Osteoblast (primary cell): ENCODE results near the gene PGBD5. TPM values are rescaled to one million over a fixed set of nuclear protein-coding genes. Genes with fewer than 3 reads are reported as not detected.

ENCODE experiments used
- DNase-seq: peaks from one replicate; pipeline ENCODE4 v3.0.0; 2011; ENCODE audit warnings: low spot score, mixed read lengths; ENCODE audit not compliant: insufficient read length; ENCODE audit errors: missing footprints
- H2AFZ ChIP-seq: 2 replicates; pipeline ENCODE4 v1.6.0; 2011; ENCODE audit warnings: mild to moderate bottlenecking, low read length
- H3K27ac ChIP-seq: 2 replicates; pipeline ENCODE4 v1.5.1; 2011; ENCODE audit warnings: mild to moderate bottlenecking, low read depth, low read length, moderate library complexity
- H3K27me3 ChIP-seq: 2 replicates; pipeline ENCODE4 v1.6.0; 2012; ENCODE audit warnings: mild to moderate bottlenecking, control low read depth, inconsistent platforms, low read length, moderate library complexity; ENCODE audit not compliant: insufficient read depth
- H3K36me3 ChIP-seq: 2 replicates; pipeline ENCODE4 v1.5.1; 2011; ENCODE audit warnings: mild to moderate bottlenecking, low read length, control low read depth, moderate library complexity; ENCODE audit not compliant: insufficient read depth
- H3K4me1 ChIP-seq: 2 replicates; pipeline ENCODE4 v1.5.1; 2011; ENCODE audit warnings: mild to moderate bottlenecking, low read length, control low read depth, moderate library complexity; ENCODE audit not compliant: insufficient read depth
- H3K4me2 ChIP-seq: 2 replicates; pipeline ENCODE4 v1.6.0; 2011; ENCODE audit warnings: mild to moderate bottlenecking, low read length; ENCODE audit not compliant: insufficient read depth
- H3K4me3 ChIP-seq: fragments of 200-600 bp; sonication (generic); 3 replicates; pipeline ENCODE4 v1.5.1; 2012; ENCODE audit warnings: mild to moderate bottlenecking, low read length, inconsistent platforms; ENCODE audit not compliant: insufficient read depth
- H3K79me2 ChIP-seq: 2 replicates; pipeline ENCODE4 v1.6.0; 2012; ENCODE audit warnings: mild to moderate bottlenecking, low read length, control low read depth, inconsistent platforms; ENCODE audit not compliant: insufficient read depth
- H3K9me3 ChIP-seq: 2 replicates; pipeline ENCODE4 v1.5.1; 2011; ENCODE audit warnings: low read depth, low read length, control low read depth
- H4K20me1 ChIP-seq: 2 replicates; pipeline ENCODE4 v1.6.0; 2012; ENCODE audit warnings: mild to moderate bottlenecking, low read length, control low read depth; ENCODE audit not compliant: insufficient read depth
- total RNA-seq: library from RNA; depleted of rRNA; stranded (reverse); fragments of >200 nt; gene quantifications from 2 replicates; pipeline ENCODE4 v1.2.3, GENCODE V29; 2012
- TF ChIP-seq, protein P1 (sequence below): IDR thresholded peaks from 2 replicates; pipeline ENCODE4 v1.5.1; 2011; ENCODE audit warnings: mild to moderate bottlenecking, low read depth, low read length, moderate library complexity; ENCODE audit errors: extremely low read depth

PGBD5 gene
- total RNA-seq, 1 donor, result under 0.01 TPM

DNA sequence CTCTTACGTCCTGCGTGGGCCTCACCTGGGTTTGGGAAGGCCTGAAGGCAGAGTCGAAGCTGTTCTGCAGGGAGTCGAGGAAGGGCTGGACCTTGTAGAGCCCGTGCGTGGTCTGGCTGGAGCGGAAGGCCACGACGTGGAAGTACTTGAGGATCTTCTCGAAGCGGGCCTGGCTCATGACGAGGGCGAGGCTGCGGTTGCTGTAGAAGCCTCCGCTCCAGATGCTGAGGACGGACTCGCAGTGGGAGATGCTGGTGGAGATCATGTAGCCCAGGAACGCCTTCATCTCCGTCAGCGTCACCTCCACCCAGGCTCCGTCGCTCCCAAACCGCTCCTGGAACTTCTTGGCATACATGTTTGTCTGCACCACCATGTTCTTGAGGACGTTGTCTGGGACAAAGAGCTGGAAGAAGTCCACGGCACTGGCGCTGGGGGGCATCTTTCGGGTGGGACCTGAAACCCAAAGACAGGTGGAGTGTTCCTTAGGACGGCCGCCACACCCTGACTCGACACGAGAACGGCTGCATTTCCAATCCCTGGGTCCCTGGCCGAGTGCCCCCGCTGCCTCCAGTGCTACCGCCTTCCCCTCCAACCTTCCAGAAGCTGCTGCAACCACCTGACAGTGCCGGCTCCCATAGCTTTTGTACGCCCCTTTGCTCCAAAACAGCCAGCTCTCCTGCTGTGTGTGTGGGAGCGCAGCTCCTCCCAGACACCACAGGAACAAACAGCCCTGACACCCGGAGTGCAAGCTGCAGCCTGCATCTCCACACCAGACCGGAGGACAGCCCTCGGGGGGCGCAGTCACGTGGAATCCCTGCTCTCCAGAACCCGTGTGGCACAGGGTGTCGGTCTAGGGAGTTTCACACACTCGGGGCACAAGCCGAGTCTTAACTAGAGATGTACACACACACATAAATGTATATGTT, 69.0 kb downstream of the PGBD5 start:
- Histone ChIP-seq H3K27me3 (no peaks in the 10 kb centered on the region), H3K36me3 (no peaks in the 10 kb centered on the region), H3K27ac (no peak overlapping the region), H2AFZ (no peak overlapping the region), H3K4me1 (no peaks in the 10 kb centered on the region), H4K20me1 (no peaks in the 10 kb centered on the region), H3K4me3 (no peak overlapping the region), H3K9me3 (no peaks in the 10 kb centered on the region), H3K79me2 (no peaks in the 10 kb centered on the region), H3K4me2 (no peak overlapping the region)
- TF ChIP-seq, protein P1, sequence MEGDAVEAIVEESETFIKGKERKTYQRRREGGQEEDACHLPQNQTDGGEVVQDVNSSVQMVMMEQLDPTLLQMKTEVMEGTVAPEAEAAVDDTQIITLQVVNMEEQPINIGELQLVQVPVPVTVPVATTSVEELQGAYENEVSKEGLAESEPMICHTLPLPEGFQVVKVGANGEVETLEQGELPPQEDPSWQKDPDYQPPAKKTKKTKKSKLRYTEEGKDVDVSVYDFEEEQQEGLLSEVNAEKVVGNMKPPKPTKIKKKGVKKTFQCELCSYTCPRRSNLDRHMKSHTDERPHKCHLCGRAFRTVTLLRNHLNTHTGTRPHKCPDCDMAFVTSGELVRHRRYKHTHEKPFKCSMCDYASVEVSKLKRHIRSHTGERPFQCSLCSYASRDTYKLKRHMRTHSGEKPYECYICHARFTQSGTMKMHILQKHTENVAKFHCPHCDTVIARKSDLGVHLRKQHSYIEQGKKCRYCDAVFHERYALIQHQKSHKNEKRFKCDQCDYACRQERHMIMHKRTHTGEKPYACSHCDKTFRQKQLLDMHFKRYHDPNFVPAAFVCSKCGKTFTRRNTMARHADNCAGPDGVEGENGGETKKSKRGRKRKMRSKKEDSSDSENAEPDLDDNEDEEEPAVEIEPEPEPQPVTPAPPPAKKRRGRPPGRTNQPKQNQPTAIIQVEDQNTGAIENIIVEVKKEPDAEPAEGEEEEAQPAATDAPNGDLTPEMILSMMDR, result no peak
- no peak for DNase-seq

DNA sequence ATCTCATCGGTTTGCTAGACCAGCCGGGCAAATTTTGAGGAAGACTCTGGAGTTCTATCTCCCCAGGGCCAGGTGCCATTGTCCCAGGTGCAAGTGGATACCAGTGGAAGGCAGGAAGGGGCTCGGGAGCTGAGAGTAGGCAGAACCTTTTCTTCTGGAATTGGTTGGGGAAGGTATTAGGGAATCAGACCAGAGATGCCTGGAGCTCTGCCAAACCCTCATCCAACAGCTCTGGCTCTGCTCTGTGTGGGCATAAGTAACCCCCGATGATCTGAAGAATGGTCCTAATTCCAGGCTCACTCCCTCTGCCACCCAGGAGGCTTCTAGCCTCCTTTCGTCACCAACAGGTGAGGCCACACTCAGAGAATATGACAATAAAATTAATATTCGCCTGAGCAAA, 69.9 kb downstream of the PGBD5 start:
- Histone ChIP-seq H3K9me3 (no peaks in the 10 kb centered on the region), H4K20me1 (no peaks in the 10 kb centered on the region), H3K4me3 (no peak overlapping the region), H3K27ac (no peak overlapping the region), H3K36me3 (no peaks in the 10 kb centered on the region), H2AFZ (no peak overlapping the region), H3K79me2 (no peaks in the 10 kb centered on the region), H3K27me3 (no peaks in the 10 kb centered on the region), H3K4me2 (no peak overlapping the region), H3K4me1 (no peaks in the 10 kb centered on the region)
- DNase-seq, result no peak
- TF ChIP-seq, protein P1, result no peak

- no peak overlapping the region for H3K27ac ChIP-seq
- no peaks in the 10 kb centered on the region for H3K36me3 ChIP-seq
- H3K79me2 ChIP-seq, result no peaks in the 10 kb centered on the region
- no peak overlapping the region for H2AFZ ChIP-seq
- no peak overlapping the region for H3K4me2 ChIP-seq
- no peaks in the 10 kb centered on the region for H4K20me1 ChIP-seq
- TF ChIP-seq, protein P1, result no peak
- DNase-seq, result no peak
- no peak overlapping the region for H3K4me3 ChIP-seq
- H3K9me3 ChIP-seq, result no peaks in the 10 kb centered on the region
- no peaks in the 10 kb centered on the region for H3K27me3 ChIP-seq
- H3K4me1 ChIP-seq, result no peaks in the 10 kb centered on the region
Observed at GRCh38 chr1:230355594-230355993, 70.5 kb downstream of the PGBD5 start.

- H4K20me1 ChIP-seq, result no peaks in the 10 kb centered on the region
- H3K36me3 ChIP-seq, result no peaks in the 10 kb centered on the region
- no peak for DNase-seq
- no peak overlapping the region for H3K4me3 ChIP-seq
- TF ChIP-seq, protein P1, result no peak
- H3K4me1 ChIP-seq, result no peaks in the 10 kb centered on the region
- H3K79me2 ChIP-seq, result no peaks in the 10 kb centered on the region
- no peaks in the 10 kb centered on the region for H3K9me3 ChIP-seq
- no peak overlapping the region for H2AFZ ChIP-seq
- no peaks in the 10 kb centered on the region for H3K27me3 ChIP-seq
- no peak overlapping the region for H3K4me2 ChIP-seq
- H3K27ac ChIP-seq, result no peak overlapping the region
Observed at GRCh38 chr1:230355128-230355527, 71.0 kb downstream of the PGBD5 start.
